ENCODE results near the gene TMEM271.

- no peak for TF ChIP-seq PKNOX1 (IDR thresholded peaks at IDR 0.05)
- TF ChIP-seq FOXM1 (IDR thresholded peaks at IDR 0.05; ENCODE audit: borderline replicate concordance): no peak
- no peak for TF ChIP-seq SP1 (IDR thresholded peaks at IDR 0.05)
- no peak for TF ChIP-seq BHLHE40 (IDR thresholded peaks at IDR 0.05; ENCODE audit: borderline replicate concordance)
- no peak for TF ChIP-seq HDGF (IDR thresholded peaks at IDR 0.05; ENCODE audit: borderline replicate concordance)
- no peak for TF ChIP-seq SUZ12 (IDR thresholded peaks at IDR 0.05)
- no peak for TF ChIP-seq FOXA1 (IDR thresholded peaks at IDR 0.05)
These were observed 8.4 kb downstream of the TMEM271 start for GRCh38 chr4:567457-568350.
